ENCODE data around the gene MYO3B. TPM values are rescaled to one million over a fixed set of nuclear protein-coding genes. Genes with fewer than 3 reads are reported as not detected.

Gene MYO3B
- total and polyA plus RNA-seq, 2 donors (not counting 3 experiments of a cell fraction or from before 2014, with no cell fraction given): 0.03 TPM; not detected in 1

DNA sequence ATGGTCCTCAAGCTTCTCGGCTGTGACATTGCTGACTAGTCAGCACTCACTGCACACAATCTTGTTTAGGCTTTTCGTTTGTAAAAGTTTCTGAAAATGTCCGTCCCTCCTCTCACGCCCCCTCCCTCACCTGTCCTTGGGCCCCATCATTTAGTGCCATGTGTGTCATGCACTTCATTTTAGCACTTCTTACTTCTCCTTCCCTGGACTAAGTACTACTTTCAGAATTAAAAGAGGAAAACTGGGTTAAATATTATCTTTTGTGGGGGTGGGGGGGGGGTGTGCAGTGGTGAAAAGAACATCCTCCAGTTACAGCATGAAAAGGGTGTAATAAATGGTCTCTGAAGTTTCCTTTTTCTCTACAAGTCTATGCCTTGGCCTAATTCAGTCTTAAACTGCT, 355.2 kb downstream of the MYO3B start:
- Histone ChIP-seq H3K27me3 (ENCODE audit: control insufficient read depth in 2 of 2, insufficient read depth in 2 of 2, low read length in 2 of 2) (peaks cover under 1 to 2% of the 10 kb centered on the region in 2 experiments), H3K79me2 (ENCODE audit: control insufficient read depth, insufficient read depth, low read length) (no peaks in the 10 kb centered on the region), H3K27ac (ENCODE audit: insufficient read depth, low read depth, low read length) (no peak overlapping the region), H3K9me1 (replicated peaks; ENCODE audit: control insufficient read depth, extremely low read depth, insufficient read depth, low read length) (no peaks in the 10 kb centered on the region), H2AFZ (ENCODE audit: low read depth, low read length) (no peak overlapping the region), H3K4me2 (ENCODE audit: insufficient read depth, low read length) (no peak overlapping the region), H3K9ac (replicated peaks; ENCODE audit: extremely low read depth, insufficient read depth, low read length) (no peak overlapping the region), H4K20me1 (replicated peaks; ENCODE audit: control insufficient read depth, extremely low read depth, insufficient read depth, low read length) (no peaks in the 10 kb centered on the region), H3K4me1 (ENCODE audit: control insufficient read depth, extremely low read depth, insufficient read depth, low read length) (peaks cover 13% of the 10 kb centered on the region), H3K36me3 (ENCODE audit: control insufficient read depth in 2 of 2, extremely low read depth in 1 of 2, insufficient read depth in 2 of 2, low read length in 2 of 2) (no peaks in the 10 kb centered on the region), H3K4me3 (replicated peaks in 1 of 3; ENCODE audit: insufficient read depth in 1 of 3, low read depth in 1 of 3, low read length in 3 of 3) (no peak overlapping the region), H3K9me3 (replicated peaks; ENCODE audit: control insufficient read depth, insufficient read depth, low read length) (no peaks in the 10 kb centered on the region)
- POLR2A ChIA-PET: no interaction called here
- dilution Hi-C loops (cut with MboI; ENCODE audit: extremely low pct_ligation_motif_present, low sequenced_read_pairs) (no loop called here), intact Hi-C loops (cut with micrococcal nuclease) (loop anchor here (5.0 kb wide), 1 partner anchor 126 kb away; no protein-coding TSS in a partner anchor)
- CTCF ChIA-PET: no interaction called here
- no TSS peak for BruUV-seq (replicated peaks)
- DNase-seq (ENCODE audit: low read depth, low spot score) (no peak), FAIRE-seq (no peak)
- TF ChIP-seq POLR2AphosphoS5 (IDR thresholded peaks at IDR 0.05; ENCODE audit: insufficient read depth, low read depth, low read length): no peak
- TF ChIP-seq, protein P1, sequence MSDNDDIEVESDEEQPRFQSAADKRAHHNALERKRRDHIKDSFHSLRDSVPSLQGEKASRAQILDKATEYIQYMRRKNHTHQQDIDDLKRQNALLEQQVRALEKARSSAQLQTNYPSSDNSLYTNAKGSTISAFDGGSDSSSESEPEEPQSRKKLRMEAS (IDR thresholded peaks at IDR 0.05; ENCODE audit: insufficient read depth, insufficient read length): no peak
- TF ChIP-seq EZH2 (IDR thresholded peaks at IDR 0.05; ENCODE audit: borderline replicate concordance, low read depth, low read length, severe bottlenecking): no peak
- no peak for TF ChIP-seq CTCF (IDR thresholded peaks at IDR 0.05; ENCODE audit: extremely low read depth in 1 of 2, insufficient read depth in 1 of 2, low read depth in 1 of 2, low read length in 2 of 2)
- TF ChIP-seq FOS (IDR thresholded peaks at IDR 0.05; ENCODE audit: borderline replicate concordance, insufficient read depth, low read length): no peak
- no peak for TF ChIP-seq POLR2A (IDR thresholded peaks at IDR 0.05; ENCODE audit: low read depth, low read length)
- no peak for TF ChIP-seq JUN (IDR thresholded peaks at IDR 0.05; ENCODE audit: borderline replicate concordance, insufficient read depth, insufficient read length, low read depth)
- TF ChIP-seq GATA2 (IDR thresholded peaks at IDR 0.05; ENCODE audit: insufficient read depth, insufficient read length, low read depth, low read length): no peak
- no peak for TF ChIP-seq MYC (IDR thresholded peaks at IDR 0.05; ENCODE audit: low read depth, low read length)
